ENCODE measurements around the gene PFKFB3.

PFKFB3 gene

GRCh38 chr10:6202684-6203330, at the start of gene PFKFB3:
Gene PFKFB3 (plus strand): TSS chr10:6202932. CDS start chr10:6203261, 329 bp downstream.
- peaks cover 0 to 58% (median 31%) of the 10 kb centered on the region in 4 donors for H3K4me1 ChIP-seq

GRCh38 chr10:6153845-6154244, 48.9 kb upstream of the PFKFB3 start:
- Histone ChIP-seq H3K27me3 (no peaks in the 10 kb centered on the region), H3K4me3 (no peak overlapping the region), H3K36me3 (no peaks in the 10 kb centered on the region), H3K9me3 (no peaks in the 10 kb centered on the region), H3K27ac (no peak overlapping the region), H3K4me1 (peaks cover 0 to 25% (median 3%) of the 10 kb centered on the region in 4 donors)
- intact Hi-C loops (cut with DNase I; ENCODE audit: low total_unique reads): loop anchor here (5.0 kb wide), 1 partner anchor 42 kb away; no protein-coding TSS in a partner anchor
- no peak for DNase-seq
- TF ChIP-seq CTCF (IDR thresholded peaks at IDR 0.05): no peak

More at GRCh38 chr10:6202684-6203330, at the start of gene PFKFB3:
- H3K27ac ChIP-seq: peak within 1 kb of the TSS; percentile 94 to 95
- intact Hi-C loops (cut with DNase I; ENCODE audit: low total_unique reads): loop anchor here (5.0 kb wide), 3 partner anchors 41 to 199 kb away; no protein-coding TSS in a partner anchor
- H3K4me3 ChIP-seq: peak within 1 kb of the TSS; percentile 85 to 89
- DNase-seq: peak; percentile 94 to 97
- TF ChIP-seq CTCF (IDR thresholded peaks at IDR 0.05): peak; percentile 97 to 99
- no peaks in the 10 kb centered on the region for H3K36me3 ChIP-seq
- H3K9me3 ChIP-seq: no peaks in the 10 kb centered on the region
- H3K27me3 ChIP-seq: no peaks in the 10 kb centered on the region

GRCh38 chr10:6154566-6154965, 48.2 kb upstream of the PFKFB3 start:
- Histone ChIP-seq H3K36me3 (no peaks in the 10 kb centered on the region), H3K4me1 (peaks cover 0 to 25% (median 3%) of the 10 kb centered on the region in 4 donors)
- intact Hi-C loops (cut with DNase I; ENCODE audit: low total_unique reads): loop anchor here (5.0 kb wide), 1 partner anchor 42 kb away; no protein-coding TSS in a partner anchor

GRCh38 chr10:6158276-6158675, 44.5 kb upstream of the PFKFB3 start:
- TF ChIP-seq CTCF (IDR thresholded peaks at IDR 0.05): no peak
- Histone ChIP-seq H3K9me3 (no peaks in the 10 kb centered on the region), H3K4me3 (no peak overlapping the region), H3K36me3 (no peaks in the 10 kb centered on the region), H3K4me1 (peaks cover 0 to 15% (median 0%) of the 10 kb centered on the region in 4 donors), H3K27me3 (no peaks in the 10 kb centered on the region), H3K27ac (peak overlapping the region; percentile 59 to 66)
- intact Hi-C loops (cut with DNase I; ENCODE audit: low total_unique reads): no loop called here
- no peak for DNase-seq

More at GRCh38 chr10:6154566-6154965, 48.2 kb upstream of the PFKFB3 start:
- no peak for DNase-seq
- no peaks in the 10 kb centered on the region for H3K9me3 ChIP-seq
- no peak overlapping the region for H3K27ac ChIP-seq
- no peak for TF ChIP-seq CTCF (IDR thresholded peaks at IDR 0.05)
- H3K27me3 ChIP-seq: no peaks in the 10 kb centered on the region
- no peak overlapping the region for H3K4me3 ChIP-seq

GRCh38 chr10:6161921-6162320, 40.8 kb upstream of the PFKFB3 start:
- no peak overlapping the region for H3K4me3 ChIP-seq
- intact Hi-C loops (cut with DNase I; ENCODE audit: low total_unique reads): loop anchor here (5.0 kb wide), 1 partner anchor 40 kb away; the partner anchor contains the start of gene PFKFB3
- peaks cover 0 to 32% (median 12%) of the 10 kb centered on the region in 4 donors for H3K4me1 ChIP-seq
- peak overlapping the region in 1 of 2 donors; percentile 72 for H3K27ac ChIP-seq
- DNase-seq: no peak
- H3K36me3 ChIP-seq: peaks cover 0 to 11% (median 0%) of the 10 kb centered on the region in 3 donors
- H3K9me3 ChIP-seq: no peaks in the 10 kb centered on the region
- TF ChIP-seq CTCF (IDR thresholded peaks at IDR 0.05): no peak
- no peaks in the 10 kb centered on the region for H3K27me3 ChIP-seq

Measured in tibial artery (tissue), 4 donors.